Small intestine (tissue), 7 donors: ENCODE measurements around the gene TMTC3. TPM values are rescaled to one million over a fixed set of nuclear protein-coding genes. Genes with fewer than 3 reads are reported as not detected.

Source experiments
- DNase-seq, 2 donors: peaks; one replicate each; pipeline versions ENCODE4 v3.0.0 to v3.0.0-alpha.2; 2013
- FAIRE-seq: peaks from 2 replicates; lab custom pipeline; 2012; peaks lifted over from hg19 to GRCh38; lab: Jason Lieb, UNC
- H3K27ac ChIP-seq, 3 donors: one replicate each; pipeline ENCODE4 v1.5.1; 2013; ENCODE audit warnings: low read length in 2 of 3, mild to moderate bottlenecking in 2 of 3, control low read depth in 1 of 3, inconsistent platforms in 1 of 3, low read depth in 1 of 3, moderate library complexity in 1 of 3
- H3K27me3 ChIP-seq, 3 donors: one replicate each; pipeline ENCODE4 v1.6.1; 2013; ENCODE audit warnings: low read length in 3 of 3, inconsistent platforms in 1 of 3; ENCODE audit not compliant: control insufficient read depth in 3 of 3, insufficient read depth in 3 of 3
- H3K36me3 ChIP-seq, 3 donors: one replicate each; pipeline ENCODE4 v1.6.1; 2013; ENCODE audit warnings: low read length in 3 of 3, inconsistent platforms in 1 of 3, low read depth in 1 of 3, mild to moderate bottlenecking in 1 of 3, moderate library complexity in 1 of 3; ENCODE audit not compliant: control insufficient read depth in 3 of 3, insufficient read depth in 2 of 3
- H3K4me1 ChIP-seq, 3 donors: one replicate each; pipeline ENCODE4 v1.6.1; 2013; ENCODE audit warnings: low read length in 2 of 3, inconsistent platforms in 1 of 3, low read depth in 1 of 3, mild to moderate bottlenecking in 1 of 3, moderate library complexity in 1 of 3; ENCODE audit not compliant: control insufficient read depth in 3 of 3, insufficient read depth in 2 of 3
- H3K4me3 ChIP-seq, 3 donors: one replicate each; pipeline ENCODE4 v1.5.1; 2013; ENCODE audit warnings: low read length in 3 of 3, control low read depth in 1 of 3, inconsistent platforms in 1 of 3, low read depth in 1 of 3, mild to moderate bottlenecking in 1 of 3, moderate library complexity in 1 of 3
- H3K9me3 ChIP-seq, 2 donors: one replicate each; pipeline ENCODE4 v1.6.1; 2013; ENCODE audit warnings: low read depth in 1 of 2, low read length in 1 of 2; ENCODE audit not compliant: control insufficient read depth in 2 of 2, insufficient read depth in 1 of 2
- WGBS, 3 donors: extraction: QIAGEN DNeasy Blood & Tissue Kit; methylation state at CpG; one replicate each; pipeline ENCODE4 v1.1.7; 2013; 5-methylcytosine and 5-hydroxymethylcytosine counted together
- polyA plus RNA-seq, 4 donors: library from polyadenylated mRNA; stranded (reverse) in 3 of 4; unstranded in 1 of 4; fragments of 200-250 nt in 3 of 4; fragments of 120-200 nt in 1 of 4; gene quantifications; one replicate each; pipeline versions ENCODE4 v1.2.1 to v1.2.3, GENCODE V29; 2013
- donor health status: healthy with polysubstance abuse.
- donor health status: control.
- donor health status: control.
- donor health status: Bipolar disorder and iron deficiency.
- donor health status: healthy.

The TMTC3 gene
- polyA plus RNA-seq, 4 donors: 1.9 to 15.1 (median 3.3) TPM

- peak; percentile 46 to 59 for DNase-seq
- H3K9me3 ChIP-seq: no peaks in the 10 kb centered on the region
- no peak overlapping the region for H3K4me3 ChIP-seq
- no peaks in the 10 kb centered on the region for H3K27me3 ChIP-seq
- WGBS, 3 donors: 16 to 80% (median 45%) methylated on average over 2 of the region's 2 CpGs
- FAIRE-seq: peak; percentile 26
- peaks cover 0 to 11% (median 3%) of the 10 kb centered on the region in 3 donors for H3K36me3 ChIP-seq
- peak overlapping the region in 1 of 3 donors; percentile 51 for H3K27ac ChIP-seq
- H3K4me1 ChIP-seq: peaks cover 0 to 7% (median 0%) of the 10 kb centered on the region in 3 donors
Measured at GRCh38 chr12:88167384-88167783, 25.3 kb downstream of the TMTC3 start.

GRCh38 chr12:88172844-88173407 is 30.8 kb downstream of the TMTC3 start:
- Histone ChIP-seq H3K27ac (no peak overlapping the region), H3K4me3 (no peak overlapping the region), H3K36me3 (peaks cover 0 to 9% (median 5%) of the 10 kb centered on the region in 3 donors), H3K9me3 (no peaks in the 10 kb centered on the region), H3K4me1 (peaks cover 0 to 4% (median 0%) of the 10 kb centered on the region in 3 donors), H3K27me3 (no peaks in the 10 kb centered on the region)
- DNase-seq (no peak), FAIRE-seq (no peak)

- no peaks in the 10 kb centered on the region for H3K27me3 ChIP-seq
- H3K4me1 ChIP-seq: no peaks in the 10 kb centered on the region
- DNase-seq: no peak
- peaks cover 2 to 15% (median 9%) of the 10 kb centered on the region in 3 donors for H3K36me3 ChIP-seq
- H3K9me3 ChIP-seq: no peaks in the 10 kb centered on the region
- H3K27ac ChIP-seq: no peak overlapping the region
- 92 to 95% (median 92%) methylated on average over 3 of the region's 3 CpGs for WGBS, 3 donors
- FAIRE-seq: no peak
- H3K4me3 ChIP-seq: no peak overlapping the region
Measured at GRCh38 chr12:88175544-88175943, 33.4 kb downstream of the TMTC3 start.

GRCh38 chr12:88179436-88180014 is 37.4 kb downstream of the TMTC3 start:
- no peak for DNase-seq
- Histone ChIP-seq H3K36me3 (peaks cover 5 to 23% (median 21%) of the 10 kb centered on the region in 3 donors), H3K27ac (no peak overlapping the region), H3K4me3 (no peak overlapping the region), H3K27me3 (no peaks in the 10 kb centered on the region), H3K4me1 (peaks cover 0 to 4% (median 0%) of the 10 kb centered on the region in 3 donors), H3K9me3 (peaks cover 0 to 24% of the 10 kb centered on the region in 2 donors)
- FAIRE-seq: no peak
- 62 to 84% (median 81%) methylated on average over 6 of the region's 6 CpGs for WGBS, 3 donors

GRCh38 chr12:88181881-88182280 is 39.8 kb downstream of the TMTC3 start:
- FAIRE-seq (no peak), DNase-seq (peak; percentile 20 to 48)
- no peak overlapping the region for H3K4me3 ChIP-seq
- peaks cover 5 to 21% (median 19%) of the 10 kb centered on the region in 3 donors for H3K36me3 ChIP-seq
- peaks cover 0 to 4% (median 0%) of the 10 kb centered on the region in 3 donors for H3K4me1 ChIP-seq
- WGBS, 3 donors: 64 to 87% (median 77%) methylated on average over 3 of the region's 3 CpGs
- peaks cover 0 to 24% of the 10 kb centered on the region in 2 donors for H3K9me3 ChIP-seq
- H3K27me3 ChIP-seq: no peaks in the 10 kb centered on the region
- H3K27ac ChIP-seq: no peak overlapping the region

- H3K9me3 ChIP-seq: peaks cover 0 to 24% of the 10 kb centered on the region in 2 donors
- H3K4me1 ChIP-seq: peaks cover 0 to 5% (median 0%) of the 10 kb centered on the region in 3 donors
- no peak for DNase-seq
- H3K4me3 ChIP-seq: no peak overlapping the region
- no peak for FAIRE-seq
- 49 to 83% (median 69%) methylated on average over 3 of the region's 3 CpGs for WGBS, 3 donors
- no peaks in the 10 kb centered on the region for H3K27me3 ChIP-seq
- peaks cover 5 to 21% (median 16%) of the 10 kb centered on the region in 3 donors for H3K36me3 ChIP-seq
- H3K27ac ChIP-seq: no peak overlapping the region
Measured at GRCh38 chr12:88182416-88182815, 40.3 kb downstream of the TMTC3 start.

GRCh38 chr12:88184196-88184595 is 42.1 kb downstream of the TMTC3 start:
- H3K27ac ChIP-seq: no peak overlapping the region
- DNase-seq (no peak), FAIRE-seq (no peak)
- H3K36me3 ChIP-seq: peaks cover 5 to 21% (median 17%) of the 10 kb centered on the region in 3 donors
- H3K4me3 ChIP-seq: no peak overlapping the region
- peaks cover 0 to 24% of the 10 kb centered on the region in 2 donors for H3K9me3 ChIP-seq
- no peaks in the 10 kb centered on the region for H3K27me3 ChIP-seq
- WGBS, 3 donors: 59 to 91% (median 72%) methylated on average over 3 of the region's 3 CpGs
- peaks cover 0 to 7% (median 0%) of the 10 kb centered on the region in 3 donors for H3K4me1 ChIP-seq

- FAIRE-seq (no peak), DNase-seq (no peak)
- Histone ChIP-seq H3K36me3 (peaks cover 3 to 14% (median 13%) of the 10 kb centered on the region in 3 donors), H3K4me3 (no peak overlapping the region), H3K9me3 (peaks cover 0 to 24% of the 10 kb centered on the region in 2 donors), H3K27ac (no peak overlapping the region), H3K4me1 (peaks cover 0 to 7% (median 0%) of the 10 kb centered on the region in 3 donors), H3K27me3 (no peaks in the 10 kb centered on the region)
- 92 to 98% (median 98%) methylated on average over 2 of the region's 2 CpGs for WGBS, 3 donors
Measured at GRCh38 chr12:88185279-88185678, 43.2 kb downstream of the TMTC3 start.
